Stimulated activated CD8-positive, alpha-beta memory T cell treated with anti-CD3 and anti-CD28 coated beads, Interleukin-4, amount 100 ng/mL, for 4 hours (primary cell): Measurements from ENCODE around the gene BCL2L15.

Experiments
- DNase-seq, 2 donors: peaks; one replicate each; pipeline ENCODE4 v3.0.0-alpha.2; 2020; ENCODE audit warnings: low read depth in 2 of 2, low spot score in 1 of 2

Gene BCL2L15

DNA sequence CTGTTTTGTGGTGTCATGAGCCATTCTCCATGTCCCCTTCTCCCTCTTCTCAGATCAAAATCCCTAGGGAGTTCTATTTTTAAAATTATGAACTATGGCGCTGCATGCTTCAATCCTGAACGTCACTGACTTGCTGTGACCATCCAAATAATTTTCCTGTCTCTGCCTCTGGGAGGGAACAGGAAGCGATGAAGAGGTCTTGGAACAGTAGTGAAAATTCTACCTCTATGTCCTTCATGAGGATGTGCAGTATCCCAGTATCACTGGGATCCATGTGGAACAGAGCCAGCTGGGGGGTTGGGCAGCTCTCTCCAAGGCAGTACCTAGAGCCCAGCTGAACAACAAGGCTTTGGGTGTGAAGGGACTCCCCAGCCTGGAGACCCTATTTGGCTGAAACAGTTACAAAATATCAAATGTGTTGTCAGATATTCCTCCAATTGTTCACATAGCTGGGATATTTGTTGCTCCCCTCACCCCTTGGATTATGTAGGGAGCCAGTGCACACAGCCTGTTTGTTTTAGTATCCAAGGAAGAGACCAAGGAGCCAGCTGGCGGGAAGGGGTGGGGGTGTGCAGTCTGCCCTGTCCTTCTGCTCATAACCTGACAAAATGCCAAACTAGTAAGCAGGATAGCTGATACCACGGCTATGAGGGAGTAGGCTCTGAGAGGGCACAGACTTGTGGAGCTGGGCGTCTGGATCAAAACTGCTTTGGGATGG is 25.4 kb upstream of the BCL2L15 start:
- DNase-seq, result no peak

- no peak for DNase-seq
These were observed 18.1 kb upstream of the BCL2L15 start for GRCh38 chr1:113905435-113905861.

- DNase-seq, result peak; percentile 88 to 95
These were observed 17.5 kb upstream of the BCL2L15 start, which contains the start of the genes AP4B1 and DCLRE1B for GRCh38 chr1:113904674-113905434. Gene AP4B1 (minus strand): TSS chr1:113904799. CDS start chr1:113904717, 82 bp downstream. Gene DCLRE1B (plus strand): TSS chr1:113905326. CDS start chr1:113905587, 261 bp downstream.

- no peak for DNase-seq
These were observed 16.9 kb upstream of the BCL2L15 start for GRCh38 chr1:113904293-113904673.

GRCh38 chr1:113903501-113904292 is 16.3 kb upstream of the BCL2L15 start:
- no peak for DNase-seq

DNA sequence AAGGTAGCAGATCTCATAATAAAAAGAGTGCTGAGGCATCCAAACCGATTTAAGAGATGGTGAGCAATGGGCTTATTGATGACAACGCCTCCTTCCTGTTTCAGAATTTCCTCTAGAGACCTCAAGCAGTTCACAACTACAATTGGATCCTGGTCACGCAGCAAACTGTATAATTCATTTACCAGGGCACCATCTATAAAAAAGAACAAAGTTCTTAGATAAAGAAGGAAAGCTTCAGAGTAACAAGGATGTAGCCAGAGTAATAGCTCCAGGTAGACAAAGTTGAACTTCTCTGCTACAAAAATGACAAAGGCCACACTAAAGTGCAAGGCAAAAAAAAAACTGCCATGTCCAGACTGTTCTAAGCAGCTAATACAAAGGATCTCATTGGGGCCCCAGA is 13.8 kb upstream of the BCL2L15 start:
- no peak for DNase-seq

- no peak for DNase-seq
These were observed 11.7 kb upstream of the BCL2L15 start for GRCh38 chr1:113899111-113899510.

DNA sequence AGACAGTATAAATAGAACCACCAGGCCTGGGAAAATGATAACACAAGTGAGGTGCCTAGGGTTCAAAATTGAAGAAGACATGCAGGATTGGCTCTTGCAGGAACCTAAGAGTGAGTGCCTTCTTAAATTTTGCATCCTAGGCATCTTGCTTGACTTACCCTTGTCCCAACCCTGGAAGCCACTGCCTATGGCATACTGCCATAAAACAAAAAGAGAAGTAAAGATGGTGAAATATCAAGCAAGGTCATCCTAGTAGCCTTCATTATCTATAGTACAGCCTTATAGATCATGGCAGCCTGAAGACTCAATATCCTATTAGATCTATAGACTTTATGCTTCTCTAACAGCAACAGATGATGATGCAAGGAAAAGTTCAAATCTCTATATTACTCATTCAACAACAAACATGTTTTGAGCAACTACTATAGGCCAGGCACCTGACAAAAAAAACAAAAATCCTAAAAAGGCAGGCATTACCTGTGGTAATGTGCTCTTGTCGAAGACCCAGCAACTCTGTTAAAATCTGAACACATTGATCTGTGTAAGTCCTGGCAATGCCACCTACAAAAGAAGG is 10.9 kb upstream of the BCL2L15 start:
- no peak for DNase-seq

GRCh38 chr1:113895961-113896360 is 8.6 kb upstream of the BCL2L15 start:
- DNase-seq, result no peak

DNA sequence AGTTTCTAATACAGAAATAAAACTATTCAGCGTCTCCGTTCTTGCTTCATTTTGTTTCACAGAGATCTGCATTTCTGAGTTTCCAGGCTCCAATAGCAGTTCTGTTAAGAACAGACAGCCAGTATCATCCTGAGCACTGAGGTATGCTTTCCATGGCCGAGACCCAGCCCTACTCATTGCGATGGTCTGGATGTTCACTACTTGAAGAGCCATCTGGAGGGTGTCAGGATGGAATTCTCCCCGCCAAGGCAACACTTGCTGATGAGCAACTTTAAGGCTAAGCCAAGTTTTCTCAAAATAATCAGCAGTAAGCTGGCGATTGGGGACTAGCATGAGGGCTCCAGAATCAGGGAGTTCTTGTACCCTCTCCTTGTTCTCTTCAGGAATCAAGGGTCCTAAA is 7.7 kb upstream of the BCL2L15 start:
- no peak for DNase-seq

DNA sequence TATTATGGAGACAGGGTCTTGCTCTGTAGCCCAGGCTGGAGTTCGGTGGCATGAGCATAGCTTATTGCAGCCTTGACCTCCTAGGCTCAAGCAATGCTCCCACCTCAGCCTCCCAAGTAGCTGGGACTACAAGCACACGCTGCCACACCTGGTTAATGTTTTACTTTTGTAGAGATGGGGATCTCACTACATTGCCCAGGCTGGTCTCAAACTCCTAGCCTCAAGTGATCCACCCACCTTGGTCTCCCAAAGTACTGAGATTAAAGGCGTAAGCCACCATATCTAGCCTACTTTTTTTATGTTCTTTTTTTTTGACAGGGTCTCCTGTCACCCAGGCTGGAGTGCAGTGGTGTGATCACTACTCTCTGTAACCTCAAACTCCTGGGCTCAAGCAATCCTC is 5.9 kb upstream of the BCL2L15 start:
- DNase-seq, result no peak

- no peak for DNase-seq
These were observed 4.3 kb upstream of the BCL2L15 start for GRCh38 chr1:113891631-113892220.

- no peak for DNase-seq
These were observed 3.4 kb upstream of the BCL2L15 start for GRCh38 chr1:113890816-113891215.

DNA sequence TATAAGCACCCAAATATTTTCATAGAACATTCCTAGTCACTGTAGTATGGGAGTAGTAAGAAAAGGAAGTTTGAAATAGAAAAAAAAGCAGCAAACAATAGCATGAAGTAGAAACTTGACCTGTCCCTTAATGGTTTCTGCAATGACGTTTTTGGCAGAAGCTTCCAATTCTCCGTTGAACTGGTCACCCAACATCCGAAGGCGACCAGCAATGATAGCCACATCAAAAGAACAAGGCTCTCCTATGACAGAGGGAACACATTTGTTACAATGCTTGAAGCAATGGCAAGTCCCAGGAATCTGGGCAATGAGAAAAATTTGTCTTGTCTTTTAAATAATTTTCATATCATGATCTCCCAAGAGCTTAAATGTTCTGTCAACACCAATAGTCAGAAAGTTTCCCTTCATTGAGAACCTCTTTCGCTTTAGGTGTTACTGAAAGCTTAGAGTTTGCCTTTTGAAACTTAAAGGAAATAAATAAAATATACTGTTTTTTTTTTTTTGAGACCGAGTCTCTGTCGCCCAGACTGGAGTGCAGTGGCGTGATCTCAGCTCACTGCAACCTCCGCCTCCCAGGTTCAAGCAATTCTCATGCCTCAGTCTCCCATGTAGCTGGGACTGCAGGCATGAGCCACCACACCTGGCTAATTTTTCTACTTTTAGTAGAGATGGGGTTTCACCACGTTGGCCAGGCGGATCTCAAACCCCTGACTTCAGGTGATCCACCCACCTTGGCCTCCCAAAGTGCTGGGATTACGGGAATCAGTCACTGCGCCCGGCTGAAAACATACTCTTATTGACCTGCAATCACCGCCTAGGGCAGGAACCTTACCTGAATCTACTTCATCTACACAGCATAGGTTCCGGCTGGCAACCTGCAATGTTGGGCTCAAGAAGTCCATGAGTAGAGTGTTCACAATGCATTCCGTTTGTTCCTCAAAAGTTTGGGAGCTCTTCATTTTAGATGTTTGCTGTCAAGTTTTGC is 672 bp downstream of the BCL2L15 start:
- DNase-seq, result no peak

DNA sequence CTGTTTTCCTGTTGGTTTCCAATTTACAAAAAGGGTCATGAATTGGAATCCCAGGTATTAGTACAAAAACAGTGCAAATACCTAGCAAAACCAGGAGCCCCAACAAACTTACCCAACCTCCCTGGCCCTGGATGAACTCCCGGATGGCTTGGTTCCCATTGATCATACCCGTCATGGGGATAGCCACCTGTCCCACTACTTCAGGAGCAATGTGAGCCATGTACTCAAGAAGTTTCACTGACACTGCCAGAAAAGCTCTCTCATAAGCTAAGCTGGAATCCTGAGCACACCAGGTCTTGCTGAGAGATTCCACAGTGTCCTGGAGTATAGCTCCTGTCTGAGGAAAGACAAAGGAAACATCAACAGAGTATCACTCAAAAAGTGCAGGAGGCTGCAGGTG is 5.7 kb downstream of the BCL2L15 start:
- DNase-seq, result no peak

DNA sequence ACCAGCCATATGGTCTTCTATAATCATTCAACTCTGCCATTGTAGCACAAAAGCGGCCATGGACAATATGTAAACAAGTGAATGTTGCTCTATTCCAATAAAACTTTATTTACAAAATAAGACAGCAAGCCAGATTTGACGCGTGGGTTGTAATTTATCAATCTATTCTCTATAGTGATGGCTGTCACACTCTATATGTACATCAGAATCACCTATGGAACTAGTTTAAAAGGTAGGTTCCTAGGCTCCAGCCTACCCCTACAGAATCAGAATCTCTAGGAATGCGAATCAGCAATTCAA is 7.7 kb downstream of the BCL2L15 start:
- no peak for DNase-seq

DNA sequence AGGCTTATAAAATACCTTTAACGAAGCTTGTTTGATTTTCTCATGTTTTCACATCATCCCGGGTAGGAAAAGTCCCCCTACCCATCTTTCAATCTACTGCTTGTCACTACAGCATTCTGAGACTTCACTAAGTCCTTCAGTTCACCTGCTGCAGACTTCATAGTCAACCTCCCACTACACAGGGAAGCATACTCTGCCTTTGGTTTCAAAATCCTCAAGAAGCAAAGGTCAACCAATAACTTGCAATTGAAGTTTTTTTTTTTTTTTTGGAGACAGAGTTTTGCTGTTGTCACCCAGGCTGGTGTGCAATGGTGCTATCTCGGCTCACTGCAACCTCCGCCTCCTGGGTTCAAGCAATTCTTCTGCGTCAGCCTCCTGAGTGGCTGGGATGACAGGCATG is 11.2 kb downstream of the BCL2L15 start:
- DNase-seq, result no peak

DNA sequence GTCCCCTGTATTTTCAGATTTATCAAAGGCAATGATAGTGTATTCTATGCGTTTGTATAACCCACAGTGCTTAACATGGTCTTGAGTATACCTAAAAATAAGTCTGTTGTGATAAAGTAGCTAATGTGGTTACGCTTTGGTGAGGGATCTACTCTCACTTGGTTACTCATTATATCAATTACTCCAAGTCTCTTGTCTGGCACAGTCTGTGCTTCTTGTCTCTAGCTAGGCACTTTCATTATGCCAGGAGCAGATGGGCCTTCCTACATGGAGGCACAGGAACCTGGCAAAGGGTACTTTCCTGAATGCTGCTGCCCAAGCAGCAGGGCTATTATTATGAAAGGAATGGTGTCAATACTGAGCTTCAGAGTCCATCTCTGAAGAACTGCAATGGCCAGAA is 11.7 kb downstream of the BCL2L15 start:
- DNase-seq, result no peak

DNA sequence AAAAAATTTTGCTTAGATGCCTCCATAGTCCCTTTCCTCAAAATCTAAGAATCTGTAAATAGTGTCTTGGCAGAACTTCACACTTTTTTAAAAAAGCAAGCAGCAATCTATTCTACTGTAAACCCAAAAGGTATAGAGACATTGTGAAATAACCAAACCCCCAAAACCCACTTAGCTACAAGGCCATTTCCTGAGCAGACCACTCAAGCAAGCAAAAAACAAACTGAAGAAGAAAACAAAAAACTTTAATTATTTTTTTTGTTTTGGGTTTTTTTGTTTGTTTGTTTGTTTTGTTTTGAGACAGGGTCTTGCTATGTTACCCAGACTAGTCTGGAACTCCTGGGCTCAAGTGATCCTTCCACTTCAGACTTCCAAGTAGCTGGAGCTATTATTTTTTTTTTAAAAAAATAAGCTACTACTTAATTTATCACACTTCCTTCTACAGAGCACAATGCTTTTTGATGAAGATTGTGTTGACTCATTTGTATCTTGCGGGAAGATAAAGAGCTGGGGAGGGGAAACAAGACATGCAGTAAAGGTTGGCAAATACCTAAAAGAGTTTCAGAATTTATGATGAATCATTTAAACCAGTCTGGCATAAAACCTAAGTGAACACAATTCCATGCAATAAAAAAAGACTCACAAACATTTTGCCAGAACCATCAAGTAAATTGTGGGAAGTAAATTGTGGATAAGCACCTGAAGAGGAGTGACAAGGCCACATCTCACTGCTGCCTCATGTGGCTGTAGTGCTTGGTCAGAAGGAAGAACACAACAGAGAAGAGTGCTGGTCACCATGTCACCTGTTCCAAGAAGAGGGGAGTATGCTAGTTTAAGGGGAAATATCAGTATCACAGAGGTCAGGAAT is 13.1 kb downstream of the BCL2L15 start:
- DNase-seq, result no peak
